SU-DHL-6 (cell line): Measurements from ENCODE around the gene DMD.

Source experiments
- CTCF ChIP-seq: fragments of 200-600 bp; sonication (generic); IDR thresholded peaks from one replicate; pipeline ENCODE4 v1.5.1; 2017; ENCODE audit warnings: antibody characterized with exemption, mild to moderate bottlenecking, low read length, moderate library complexity; ENCODE audit not compliant: insufficient read depth, poor library complexity, severe bottlenecking
- EZH2phosphoT487 ChIP-seq: fragments of 200-600 bp; sonication (generic), shearing (Covaris generic); conservative IDR thresholded peaks from 2 replicates; pipeline ENCODE4 v1.6.1; 2018; ENCODE audit warnings: mild to moderate bottlenecking, antibody characterized with exemption, low read length, moderate library complexity, mixed read lengths

GRCh38 chrX:31392513-31392912 is 1818.8 kb downstream of the DMD start:
- TF ChIP-seq CTCF = no peak
- no peak for TF ChIP-seq EZH2phosphoT487
